PFSK-1 (cell line): ENCODE results near the gene PCYT1B.

Source experiments
- POLR2AphosphoS5 ChIP-seq: IDR thresholded peaks from 2 replicates; pipeline ENCODE4 v1.6.1; 2012; ENCODE audit warnings: low read depth, mild to moderate bottlenecking, control low read depth, low read length, moderate library complexity
- REST ChIP-seq, 2 experiments: IDR thresholded peaks; 2 replicates each; pipeline versions ENCODE4 v1.6.1 to v1.8.0; 2011 to 2012; ENCODE audit warnings: low read depth in 2 of 2, low read length in 2 of 2, control low read depth in 1 of 2, inconsistent platforms in 1 of 2, mild to moderate bottlenecking in 1 of 2, moderate library complexity in 1 of 2; ENCODE audit not compliant: insufficient read depth in 1 of 2
- SIN3A ChIP-seq: IDR thresholded peaks from 2 replicates; pipeline ENCODE4 v1.6.1; 2012; ENCODE audit warnings: mild to moderate bottlenecking, low read length, moderate library complexity, borderline replicate concordance; ENCODE audit not compliant: insufficient read depth
- TAF1 ChIP-seq: IDR thresholded peaks from 2 replicates; pipeline ENCODE4 v1.6.1; 2012; ENCODE audit warnings: low read length, control low read depth, borderline replicate concordance; ENCODE audit not compliant: insufficient read depth

- no peak for TF ChIP-seq TAF1
- no peak for TF ChIP-seq SIN3A
- TF ChIP-seq REST (IDR thresholded peaks at IDR 0.05; ENCODE audit: insufficient read depth in 1 of 2, low read depth in 2 of 2, low read length in 2 of 2) = no peak
- no peak for TF ChIP-seq POLR2AphosphoS5
Measured at GRCh38 chrX:24515447-24515846, 131.7 kb downstream of the PCYT1B start.
